ENCODE data around the gene LYPD5.

DNA sequence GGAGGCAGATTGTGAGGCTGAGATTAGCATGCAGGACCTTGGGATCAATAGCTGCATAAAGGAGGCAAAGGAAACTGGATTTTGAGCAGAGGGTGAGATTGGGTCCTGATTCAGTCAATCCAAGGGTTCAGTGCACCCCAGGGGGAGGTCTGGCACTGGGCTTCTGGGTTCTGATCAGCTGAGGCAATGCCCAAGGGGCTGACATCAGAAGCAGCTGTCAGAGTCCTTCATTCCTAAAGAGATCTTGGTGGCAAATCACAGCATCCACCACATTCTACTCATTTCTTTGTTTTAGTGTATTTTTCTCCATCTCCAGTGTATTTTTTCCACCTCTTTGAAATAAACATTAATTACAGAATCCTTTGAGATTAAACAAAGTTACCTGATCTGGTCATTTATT lies 5.4 kb upstream of the LYPD5 start:
- TF ChIP-seq CTCF (IDR thresholded peaks at IDR 0.05 in 4 of 5, conservative IDR thresholded peaks at IDR 0.05 in 1 of 5) (no peak), POLR2A (IDR thresholded peaks at IDR 0.05) (no peak)
